ENCODE measurements around the gene EPHA2.
A peak's percentile ranks its signal among the peaks of the same experiment; 100 is the strongest.
"Not testable (repeated sequence)": the region's sequence is repeated elsewhere in the genome, so short reads cannot be mapped to it uniquely, and the experiment has no call there.

EPHA2 gene

GRCh38 chr1:16166117-16166516 lies 10.2 kb upstream of the EPHA2 start:
- no peak for DNase-seq (ENCODE audit: low read depth)
- no peak for TF ChIP-seq CTCF (IDR thresholded peaks at IDR 0.05; ENCODE audit: low read depth, low read length)
- no peak for TF ChIP-seq MYC (IDR thresholded peaks at IDR 0.05; ENCODE audit: low read depth, low read length)
- no peak for TF ChIP-seq MAX (IDR thresholded peaks at IDR 0.05; ENCODE audit: low read depth, low read length)
- no peak for TF ChIP-seq POLR2A (IDR thresholded peaks at IDR 0.05; ENCODE audit: extremely low read depth, insufficient read length)

GRCh38 chr1:16165548-16165947 lies 9.7 kb upstream of the EPHA2 start:
- H3K4me3 ChIP-seq (ENCODE audit: low read depth, low read length): no peak overlapping the region
- DNase-seq (ENCODE audit: low read depth): no peak
- no peak for TF ChIP-seq POLR2A (IDR thresholded peaks at IDR 0.05; ENCODE audit: extremely low read depth, insufficient read length)
- TF ChIP-seq MYC (IDR thresholded peaks at IDR 0.05; ENCODE audit: low read depth, low read length): no peak
- TF ChIP-seq CTCF (IDR thresholded peaks at IDR 0.05; ENCODE audit: low read depth, low read length): no peak

More at GRCh38 chr1:16166117-16166516, 10.2 kb upstream of the EPHA2 start:
- H3K4me3 ChIP-seq (ENCODE audit: low read depth, low read length): no peak overlapping the region

GRCh38 chr1:16165073-16165364 lies 9.2 kb upstream of the EPHA2 start:
- H3K4me3 ChIP-seq (ENCODE audit: low read depth, low read length): no peak overlapping the region
- DNase-seq (ENCODE audit: low read depth): no peak
- TF ChIP-seq POLR2A (IDR thresholded peaks at IDR 0.05; ENCODE audit: extremely low read depth, insufficient read length) (no peak), CTCF (IDR thresholded peaks at IDR 0.05; ENCODE audit: low read depth, low read length) (no peak), MAX (IDR thresholded peaks at IDR 0.05; ENCODE audit: low read depth, low read length) (no peak), MYC (IDR thresholded peaks at IDR 0.05; ENCODE audit: low read depth, low read length) (no peak)

- H3K4me3 ChIP-seq (ENCODE audit: low read depth, low read length): no peak overlapping the region
Observed at GRCh38 chr1:16164213-16165072, 8.6 kb upstream of the EPHA2 start.

GRCh38 chr1:16163608-16164212 lies 7.8 kb upstream of the EPHA2 start:
- not testable (repeated sequence) for H3K4me3 ChIP-seq (ENCODE audit: low read depth, low read length); DNase-seq (ENCODE audit: low read depth)

More at GRCh38 chr1:16164213-16165072, 8.6 kb upstream of the EPHA2 start:
- TF ChIP-seq MYC (IDR thresholded peaks at IDR 0.05; ENCODE audit: low read depth, low read length) (no peak), CTCF (IDR thresholded peaks at IDR 0.05; ENCODE audit: low read depth, low read length) (no peak), MAX (IDR thresholded peaks at IDR 0.05; ENCODE audit: low read depth, low read length) (no peak), POLR2A (IDR thresholded peaks at IDR 0.05; ENCODE audit: extremely low read depth, insufficient read length) (no peak)
- DNase-seq (ENCODE audit: low read depth): peak; percentile 60

- DNase-seq (ENCODE audit: low read depth): no peak
- H3K4me3 ChIP-seq (ENCODE audit: low read depth, low read length): no peak overlapping the region
Observed at GRCh38 chr1:16162163-16162822, 6.4 kb upstream of the EPHA2 start.

More at GRCh38 chr1:16162163-16162822, 6.4 kb upstream of the EPHA2 start:
- no peak for TF ChIP-seq MYC (IDR thresholded peaks at IDR 0.05; ENCODE audit: low read depth, low read length)
- no peak for TF ChIP-seq CTCF (IDR thresholded peaks at IDR 0.05; ENCODE audit: low read depth, low read length)
- TF ChIP-seq POLR2A (IDR thresholded peaks at IDR 0.05; ENCODE audit: extremely low read depth, insufficient read length): no peak
